SK-N-SH (cell line): Measurements from ENCODE around the gene KIF6.
"Not testable (repeated sequence)": the region's sequence is repeated elsewhere in the genome, so short reads cannot be mapped to it uniquely, and the experiment has no call there.

Source experiments
- CTCF ChIP-seq: fragments of 200-600 bp; sonication (generic); IDR thresholded peaks from 2 replicates; pipeline ENCODE4 v1.6.1; 2017; ENCODE audit warnings: antibody characterized with exemption, mild to moderate bottlenecking, moderate library complexity
- EP300 ChIP-seq, 2 experiments: IDR thresholded peaks; 2 replicates each; pipeline versions ENCODE4 v1.4.0 to v1.6.1; 2012; ENCODE audit warnings: borderline replicate concordance in 1 of 2, low read depth in 1 of 2, low read length in 1 of 2

GRCh38 chr6:39502362-39502955 lies 222.7 kb downstream of the KIF6 start:
- TF ChIP-seq CTCF; EP300 (IDR thresholded peaks at IDR 0.05; ENCODE audit: borderline replicate concordance in 1 of 2, low read depth in 1 of 2, low read length in 1 of 2): not testable (repeated sequence)
